Measurements from ENCODE around the gene RPL5. TPM values are rescaled to one million over a fixed set of nuclear protein-coding genes. Genes with fewer than 3 reads are reported as not detected.
A peak's percentile ranks its signal among the peaks of the same experiment; 100 is the strongest.
"Not testable (repeated sequence)": the region's sequence is repeated elsewhere in the genome, so short reads cannot be mapped to it uniquely, and the experiment has no call there.

Gene RPL5
- 1,000 to 10,000 TPM; 1,530 to 1,539 TPM for total RNA-seq

DNA sequence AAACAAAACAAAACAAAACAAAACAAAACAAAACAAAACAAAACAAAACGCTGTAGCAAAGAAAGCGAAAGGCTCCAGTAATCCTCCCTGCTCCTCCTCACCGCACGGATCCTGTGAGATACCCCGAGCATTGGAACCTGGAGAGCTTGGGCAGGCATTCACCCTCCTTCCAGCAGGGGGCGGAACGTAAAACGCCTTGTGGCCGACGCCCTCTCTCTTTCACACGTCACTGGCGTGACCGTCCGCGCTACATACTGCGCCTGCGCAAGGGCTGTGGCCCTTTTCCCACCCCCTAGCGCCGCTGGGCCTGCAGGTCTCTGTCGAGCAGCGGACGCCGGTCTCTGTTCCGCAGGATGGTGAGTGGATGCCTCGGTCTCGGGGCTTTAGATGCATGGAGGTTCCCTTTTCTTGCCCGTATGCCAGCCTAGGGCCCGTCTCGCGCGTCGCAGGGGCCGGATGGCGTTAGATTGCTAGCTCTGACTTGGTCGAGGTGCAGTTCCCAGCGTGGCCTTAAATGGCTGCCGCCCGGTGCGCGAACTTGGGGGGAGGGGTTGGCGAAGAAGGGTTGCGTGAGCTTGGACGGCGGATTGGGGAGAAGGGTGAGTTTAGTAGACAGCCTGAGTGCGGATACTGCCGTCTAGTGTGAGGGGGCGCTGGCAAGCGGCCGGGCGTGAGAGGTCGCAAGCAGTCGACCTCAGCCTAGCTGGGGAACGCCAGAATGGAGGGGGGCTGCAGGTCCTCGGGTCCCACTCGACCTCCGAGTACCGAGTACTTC lies at the start of gene RPL5:
TSS of gene RPL5 (plus strand) at position 279 of the 775 bp plus-strand sequence. CDS start at position 354, 75 bp downstream.
- no peaks in the 10 kb centered on the region for H3K9me3 Mint-ChIP-seq
- H3K4me1 Mint-ChIP-seq (ENCODE audit: low read depth): peaks cover 39% of the 10 kb centered on the region
- ChIA-PET POLR2A (interaction anchor here (0.6 to 2.1 kb wide), 17 partner anchors 11 to 533 kb away, joined by 3 to 29 read pairs (median 5); partner anchors contain the start of genes DIPK1A, GFI1 and MTF2), CTCF (interaction anchor here (0.7 to 2.4 kb wide), 24 partner anchors 11 to 522 kb away, joined by 3 to 21 read pairs (median 4); partner anchors contain the start of genes DIPK1A and GFI1)
- peak within 1 kb of the TSS; percentile 95 for H3K27ac Mint-ChIP-seq
- intact Hi-C loops (cut with micrococcal nuclease): loop anchor here (1.0 to 10.0 kb wide), 9 partner anchors 48 to 1045 kb away; partner anchors contain the start of genes CCDC18, DNTTIP2, DR1 and GFI1
- peaks cover 3% of the 10 kb centered on the region for H3K27me3 Mint-ChIP-seq
- peak within 1 kb of the TSS; percentile 100 for H3K4me3 Mint-ChIP-seq
- peak; percentile 98 for DNase-seq
- H3K36me3 Mint-ChIP-seq: peaks cover 53% of the 10 kb centered on the region

DNA sequence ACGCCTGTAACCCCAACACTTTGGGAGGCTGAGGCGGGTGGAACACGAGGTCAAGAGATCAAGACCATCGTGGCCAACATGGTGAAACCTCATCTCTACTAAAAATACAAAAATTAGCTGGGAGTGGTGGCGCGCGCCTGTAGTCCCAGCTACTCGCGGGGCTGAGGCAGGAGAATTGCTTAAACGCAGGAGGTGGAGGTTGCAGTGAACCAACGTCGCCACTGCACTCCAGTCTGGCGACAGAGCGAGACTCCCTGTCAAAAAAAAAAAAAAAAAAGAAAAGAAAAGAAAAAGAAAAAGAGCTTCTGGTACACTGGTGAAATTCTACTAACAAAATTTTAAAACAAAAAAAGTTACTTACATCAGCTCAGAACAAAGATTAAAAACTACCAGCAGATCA lies 48.3 kb upstream of the RPL5 start:
- DNase-seq; H3K36me3 Mint-ChIP-seq; H3K9me3 Mint-ChIP-seq; intact Hi-C loops (cut with micrococcal nuclease); POLR2A ChIA-PET; H3K27ac Mint-ChIP-seq: not testable (repeated sequence)
- Mint-ChIP-seq H3K27me3 (peaks cover 50% of the 10 kb centered on the region), H3K4me1 (ENCODE audit: low read depth) (peaks cover 13% of the 10 kb centered on the region), H3K4me3 (peak overlapping the region; percentile 71)
- CTCF ChIA-PET: interaction anchor here (1.0 kb wide), 1 partner anchor 35 kb away, joined by 4 read pairs; no protein-coding TSS in a partner anchor

DNA sequence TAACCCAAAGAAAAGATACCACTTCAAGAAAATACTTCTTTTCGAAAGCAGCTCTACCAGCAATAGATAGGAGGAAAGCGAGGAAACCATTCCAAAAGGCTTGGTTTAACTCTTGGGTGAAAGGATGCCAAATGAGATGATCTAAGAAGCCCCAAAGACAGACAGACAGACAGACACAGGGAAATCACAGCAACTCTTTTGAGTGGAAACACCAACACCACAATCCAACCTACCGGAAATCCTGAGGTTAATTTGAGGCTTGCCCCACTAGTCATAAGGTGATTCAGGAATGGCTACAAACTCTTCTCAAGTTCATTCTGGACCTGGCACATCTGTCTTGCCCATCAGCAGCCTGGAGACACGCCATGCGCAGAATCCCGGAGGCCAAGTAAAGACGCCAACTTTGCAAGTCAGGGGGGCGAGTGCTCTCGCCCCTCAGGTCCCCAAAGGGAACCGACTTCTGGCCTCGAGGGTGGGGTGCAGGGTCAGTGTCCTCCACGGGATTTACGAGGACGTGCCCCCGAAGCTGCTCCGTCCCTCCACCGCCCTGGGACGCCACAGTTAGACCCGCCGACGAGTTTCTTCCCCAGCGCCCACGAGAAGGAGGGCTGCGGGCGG lies 47.7 kb upstream of the RPL5 start:
- peaks cover 2% of the 10 kb centered on the region for H3K36me3 Mint-ChIP-seq
- H3K4me1 Mint-ChIP-seq (ENCODE audit: low read depth): peaks cover 13% of the 10 kb centered on the region
- H3K27me3 Mint-ChIP-seq: peaks cover 45% of the 10 kb centered on the region
- CTCF ChIA-PET: interaction anchor here (1.0 to 1.9 kb wide), 3 partner anchors 10 to 35 kb away, joined by 4 to 8 read pairs (median 4); no protein-coding TSS in a partner anchor
- no peaks in the 10 kb centered on the region for H3K9me3 Mint-ChIP-seq
- peak overlapping the region; percentile 71 for H3K4me3 Mint-ChIP-seq
- H3K27ac Mint-ChIP-seq: no peak overlapping the region
- intact Hi-C loops (cut with micrococcal nuclease): loop anchor here (1.0 kb wide), 1 partner anchor 48 kb away; the partner anchor contains the start of gene RPL5
- POLR2A ChIA-PET: no interaction called here
- DNase-seq: peak; percentile 66

DNA sequence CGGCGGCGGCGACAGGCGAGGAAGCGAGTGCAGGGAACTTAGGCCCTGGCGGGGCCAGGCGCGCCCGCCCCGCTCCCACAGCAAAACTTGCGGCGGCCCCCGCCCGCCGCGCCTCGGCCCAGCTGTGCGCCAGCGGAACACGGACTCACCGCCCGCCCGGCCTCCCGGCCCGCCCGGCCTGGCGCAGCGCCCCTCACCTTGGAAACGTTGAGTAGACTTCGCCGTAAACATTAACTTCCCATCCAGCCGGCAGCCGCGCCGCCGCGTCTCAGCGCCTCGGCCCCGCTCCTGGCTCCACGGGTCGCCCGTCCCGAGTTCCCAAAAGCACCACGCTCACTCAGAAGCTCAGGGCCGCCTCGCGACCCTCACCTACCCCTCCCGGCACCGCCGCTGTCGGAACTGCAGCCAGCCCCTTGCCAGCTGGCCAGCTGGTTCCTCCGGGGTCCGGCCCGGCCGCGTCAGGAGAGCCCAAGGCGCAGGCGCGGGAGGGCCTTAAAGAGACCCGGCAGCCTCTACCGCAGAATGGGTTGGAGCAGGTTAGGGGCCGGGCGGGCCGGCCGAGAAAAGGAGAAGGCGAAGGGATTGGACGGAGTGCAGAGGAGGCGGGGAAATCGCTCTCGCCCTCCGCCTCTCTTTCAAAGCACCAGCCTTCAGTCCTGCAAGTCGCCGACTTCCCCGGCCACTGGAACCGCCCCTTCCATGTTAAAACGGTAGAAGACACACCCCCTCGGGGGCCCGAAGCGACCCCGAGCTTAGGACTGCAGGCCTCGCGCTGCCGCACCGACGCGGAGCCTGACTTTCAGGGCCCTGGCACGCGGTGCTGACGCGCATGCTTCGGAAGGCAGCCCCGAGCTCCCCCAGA lies 47.0 kb upstream of the RPL5 start, which contains the start of gene EVI5:
TSS of gene EVI5 (minus strand) at position 470 of the 862 bp plus-strand sequence. CDS start 48,562 bp downstream, outside the sequence.
- H3K27ac Mint-ChIP-seq: no peak within 1 kb of the TSS
- H3K4me3 Mint-ChIP-seq: peak within 1 kb of the TSS; percentile 71
- no peaks in the 10 kb centered on the region for H3K9me3 Mint-ChIP-seq
- ChIA-PET POLR2A (no interaction called here), CTCF (interaction anchor here (0.5 to 1.9 kb wide), 4 partner anchors 10 to 680 kb away, joined by 3 to 8 read pairs (median 4); no protein-coding TSS in a partner anchor)
- peaks cover 13% of the 10 kb centered on the region for H3K4me1 Mint-ChIP-seq (ENCODE audit: low read depth)
- DNase-seq: peak; percentile 70
- H3K27me3 Mint-ChIP-seq: peaks cover 44% of the 10 kb centered on the region
- H3K36me3 Mint-ChIP-seq: peaks cover 2% of the 10 kb centered on the region
- intact Hi-C loops (cut with micrococcal nuclease): loop anchor here (1.0 kb wide), 1 partner anchor 47 kb away; the partner anchor contains the start of gene RPL5

DNA sequence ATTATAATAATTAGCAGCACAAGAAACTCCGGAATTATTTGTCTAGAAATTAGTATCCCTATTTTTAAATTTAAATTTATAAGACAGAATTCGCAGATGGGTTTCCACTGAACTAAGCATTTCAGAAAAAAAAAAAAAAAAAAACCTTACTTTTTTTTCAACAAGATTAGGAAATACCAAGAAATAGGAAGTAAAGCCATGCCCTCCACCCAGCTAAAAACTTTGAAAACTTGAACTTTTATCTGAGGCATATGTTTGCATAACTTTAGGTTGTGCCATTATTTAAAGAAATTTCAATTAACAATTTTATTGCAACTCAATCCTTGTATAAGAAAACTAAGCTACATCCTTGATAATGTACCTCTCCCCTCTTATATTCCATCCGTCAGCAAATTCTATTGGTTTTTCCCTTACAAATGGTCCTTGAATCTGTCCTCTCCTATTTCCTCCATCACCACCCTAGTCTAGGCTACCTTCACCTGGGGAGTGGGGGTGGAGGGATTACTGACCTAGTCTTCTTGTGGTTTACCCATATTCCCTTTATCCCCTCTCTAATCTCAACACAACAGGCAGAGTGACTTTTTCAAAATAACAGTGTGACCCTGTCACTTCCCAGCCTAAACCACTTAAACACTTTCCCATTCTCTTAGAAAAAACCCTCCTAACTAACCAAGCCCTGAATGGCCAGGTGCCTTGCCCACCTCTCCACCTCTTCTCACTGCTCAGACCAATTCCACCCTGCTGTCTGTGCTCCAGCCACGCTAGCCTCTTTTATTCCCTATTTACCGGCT lies 45.5 kb upstream of the RPL5 start:
- CTCF ChIA-PET: interaction anchor here (0.9 kb wide), 1 partner anchor 37 kb away, joined by 3 read pairs; no protein-coding TSS in a partner anchor
- Mint-ChIP-seq H3K9me3 (no peaks in the 10 kb centered on the region), H3K36me3 (peaks cover 2% of the 10 kb centered on the region), H3K4me1 (ENCODE audit: low read depth) (peaks cover 16% of the 10 kb centered on the region), H3K4me3 (no peak overlapping the region), H3K27ac (no peak overlapping the region), H3K27me3 (peaks cover 42% of the 10 kb centered on the region)
- intact Hi-C loops (cut with micrococcal nuclease): no loop called here
- POLR2A ChIA-PET: interaction anchor here (0.5 kb wide), 1 partner anchor 80 kb away, joined by 3 read pairs; no protein-coding TSS in a partner anchor
- DNase-seq: no peak

DNA sequence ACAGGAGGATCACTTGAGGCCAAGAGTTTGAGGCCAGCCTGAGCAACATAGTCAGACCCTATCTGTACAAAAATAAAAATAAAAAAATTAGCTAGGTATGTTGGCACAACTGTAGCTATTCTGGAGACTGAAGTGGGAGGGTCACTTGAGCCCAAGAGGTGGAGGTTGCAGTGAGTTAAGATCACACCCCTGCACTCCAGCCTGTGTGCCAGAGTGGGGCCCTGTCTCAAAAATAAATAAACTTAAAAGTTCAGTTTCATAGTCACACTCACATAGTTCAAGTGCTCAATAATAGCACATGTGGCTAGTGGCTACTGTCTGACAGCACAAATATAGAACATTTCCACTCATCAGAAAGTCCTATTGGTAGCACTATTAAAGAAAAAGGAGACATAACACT lies 41.8 kb upstream of the RPL5 start:
- no peak overlapping the region for H3K27ac Mint-ChIP-seq
- CTCF ChIA-PET: interaction anchor here (2.4 to 5.9 kb wide), 2 partner anchors 28 to 41 kb away, joined by 15 to 20 read pairs; no protein-coding TSS in a partner anchor
- peaks cover 8% of the 10 kb centered on the region for H3K4me1 Mint-ChIP-seq (ENCODE audit: low read depth)
- no peak overlapping the region for H3K4me3 Mint-ChIP-seq
- no peak for DNase-seq
- POLR2A ChIA-PET: interaction anchor here (1.4 kb wide), 1 partner anchor 42 kb away, joined by 7 read pairs; the partner anchor contains the start of gene RPL5
- intact Hi-C loops (cut with micrococcal nuclease): no loop called here
- no peaks in the 10 kb centered on the region for H3K36me3 Mint-ChIP-seq
- no peaks in the 10 kb centered on the region for H3K9me3 Mint-ChIP-seq
- H3K27me3 Mint-ChIP-seq: peaks cover 35% of the 10 kb centered on the region

DNA sequence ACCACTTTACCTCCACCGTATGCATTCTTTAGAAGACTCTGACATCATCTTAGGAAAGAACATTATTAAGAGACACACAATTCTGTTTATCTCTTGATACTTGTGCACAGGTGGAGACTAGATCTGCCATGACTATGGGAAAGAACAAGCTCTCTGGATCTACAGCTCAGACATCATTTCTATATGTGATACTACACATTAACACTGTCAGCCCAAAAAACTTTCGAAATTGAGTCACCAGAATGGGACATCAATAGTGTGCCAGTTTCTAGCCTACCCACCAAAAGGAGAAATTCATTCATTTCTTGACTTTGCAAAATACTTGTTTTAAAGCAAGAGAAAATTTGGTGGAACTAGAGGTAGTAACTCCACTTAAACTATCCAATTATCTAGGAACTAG lies 41.0 kb upstream of the RPL5 start:
- CTCF ChIA-PET: interaction anchor here (1.8 to 5.9 kb wide), 3 partner anchors 28 to 42 kb away, joined by 6 to 20 read pairs (median 15); partner anchors contain the start of gene RPL5
- Mint-ChIP-seq H3K27me3 (peaks cover 31% of the 10 kb centered on the region), H3K27ac (no peak overlapping the region), H3K9me3 (no peaks in the 10 kb centered on the region), H3K4me1 (ENCODE audit: low read depth) (peaks cover 3% of the 10 kb centered on the region), H3K36me3 (no peaks in the 10 kb centered on the region), H3K4me3 (no peak overlapping the region)
- POLR2A ChIA-PET: interaction anchor here (1.4 kb wide), 1 partner anchor 41 kb away, joined by 7 read pairs; the partner anchor contains the start of gene RPL5
- DNase-seq: no peak
- intact Hi-C loops (cut with micrococcal nuclease): no loop called here

DNA sequence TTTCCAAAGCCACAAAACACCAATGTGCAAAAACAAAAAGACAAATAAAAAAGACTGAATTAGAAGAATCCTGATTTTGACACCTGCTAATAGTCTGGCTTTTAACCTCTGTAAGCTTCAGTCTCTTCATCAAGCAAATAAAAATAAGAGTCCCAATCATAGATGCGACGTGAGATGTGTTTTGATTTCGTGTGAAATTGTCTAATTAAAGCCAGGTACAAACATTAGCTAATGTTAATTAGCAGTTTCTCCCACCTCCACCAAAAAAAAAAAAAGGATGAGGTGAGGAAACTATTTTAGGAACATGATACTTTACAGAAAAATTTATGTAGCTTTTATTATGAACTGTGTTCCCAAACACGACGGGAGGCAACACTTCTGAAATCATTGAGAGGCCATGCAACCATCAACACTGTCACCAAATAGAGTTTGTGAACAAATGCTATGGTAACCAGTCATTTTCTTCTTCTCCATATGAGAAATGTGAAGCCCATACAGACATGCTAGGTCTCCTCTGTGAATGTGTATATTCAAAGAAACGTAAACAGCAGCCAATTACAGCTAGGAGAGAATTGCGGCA lies 40.3 kb upstream of the RPL5 start:
- intact Hi-C loops (cut with micrococcal nuclease): no loop called here
- H3K4me1 Mint-ChIP-seq (ENCODE audit: low read depth): peaks cover 3% of the 10 kb centered on the region
- H3K4me3 Mint-ChIP-seq: no peak overlapping the region
- DNase-seq: no peak
- no peaks in the 10 kb centered on the region for H3K36me3 Mint-ChIP-seq
- H3K9me3 Mint-ChIP-seq: no peaks in the 10 kb centered on the region
- peaks cover 28% of the 10 kb centered on the region for H3K27me3 Mint-ChIP-seq
- ChIA-PET POLR2A (interaction anchor here (1.4 kb wide), 1 partner anchor 40 kb away, joined by 7 read pairs; the partner anchor contains the start of gene RPL5), CTCF (interaction anchor here (1.8 to 5.9 kb wide), 3 partner anchors 27 to 42 kb away, joined by 6 to 20 read pairs (median 15); partner anchors contain the start of gene RPL5)
- H3K27ac Mint-ChIP-seq: no peak overlapping the region

DNA sequence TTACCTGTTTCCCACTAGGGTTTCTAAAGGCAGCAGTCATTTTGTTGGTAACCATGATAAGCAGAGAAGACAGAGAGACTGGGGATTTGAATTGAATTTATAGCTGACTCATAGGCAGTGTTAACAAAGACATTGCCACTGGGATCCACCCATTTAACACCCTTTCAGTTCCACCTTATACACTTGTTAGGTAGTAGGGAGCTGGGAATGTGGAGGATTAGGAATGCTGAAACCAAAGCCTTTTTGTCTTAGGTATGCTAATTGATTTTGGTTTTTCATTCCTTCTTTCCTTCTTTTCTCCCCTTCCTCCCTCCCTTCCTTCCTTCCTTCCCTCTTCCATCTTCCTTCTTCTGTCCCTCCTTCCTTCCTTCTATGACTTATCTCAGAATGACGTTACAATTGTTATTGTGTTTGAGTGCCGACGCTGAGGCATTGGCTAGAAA lies 39.5 kb upstream of the RPL5 start:
- Mint-ChIP-seq H3K4me1 (ENCODE audit: low read depth) (peaks cover 3% of the 10 kb centered on the region), H3K27me3 (peaks cover 22% of the 10 kb centered on the region), H3K36me3 (no peaks in the 10 kb centered on the region), H3K9me3 (no peaks in the 10 kb centered on the region), H3K27ac (no peak overlapping the region), H3K4me3 (no peak overlapping the region)
- CTCF ChIA-PET: interaction anchor here (1.0 to 5.9 kb wide), 3 partner anchors 15 to 40 kb away, joined by 5 to 20 read pairs (median 6); partner anchors contain the start of gene RPL5
- no peak for DNase-seq
- intact Hi-C loops (cut with micrococcal nuclease): no loop called here
- POLR2A ChIA-PET: no interaction called here

DNA sequence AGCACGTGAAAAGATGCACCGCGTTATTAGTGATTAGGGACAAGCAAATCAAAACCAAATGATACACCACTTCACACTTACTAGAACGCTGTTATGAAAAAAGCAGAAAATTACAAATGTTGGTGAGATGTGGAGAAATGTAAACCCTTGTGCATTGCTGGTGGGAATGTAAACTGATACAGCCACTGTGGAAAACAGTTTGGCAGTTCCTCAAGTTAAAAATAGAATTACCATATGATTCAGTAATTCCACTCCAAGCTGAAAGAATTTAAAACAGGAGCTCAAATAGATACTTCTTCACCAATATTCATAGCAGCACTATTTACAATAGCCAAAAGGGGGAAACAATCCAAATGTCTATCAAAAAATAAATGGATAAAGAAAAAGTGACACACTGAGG lies 36.7 kb upstream of the RPL5 start:
- intact Hi-C loops (cut with micrococcal nuclease): no loop called here
- Mint-ChIP-seq H3K27ac (no peak overlapping the region), H3K27me3 (peaks cover 18% of the 10 kb centered on the region), H3K4me1 (ENCODE audit: low read depth) (peaks cover 3% of the 10 kb centered on the region), H3K36me3 (no peaks in the 10 kb centered on the region), H3K9me3 (no peaks in the 10 kb centered on the region), H3K4me3 (no peak overlapping the region)
- CTCF ChIA-PET: interaction anchor here (1.4 to 5.9 kb wide), 3 partner anchors 10 to 46 kb away, joined by 3 to 20 read pairs (median 8); partner anchors contain the start of gene EVI5
- DNase-seq: no peak
- POLR2A ChIA-PET: no interaction called here

Data from activated CD4-positive, alpha-beta memory T cell treated with anti-CD3 and anti-CD28 coated beads for 36 hours (primary cell).